Kidney (tissue), 14 donors: ENCODE data around the gene SUV39H2. TPM values are rescaled to one million over a fixed set of nuclear protein-coding genes. Genes with fewer than 3 reads are reported as not detected.
"Not testable (repeated sequence)": the region's sequence is repeated elsewhere in the genome, so short reads cannot be mapped to it uniquely, and the experiment has no call there.

ENCODE experiments used
- DNase-seq, 5 donors: peaks; one replicate each; pipeline ENCODE4 v3.0.0-alpha.2; 2013 to 2020
- FAIRE-seq: peaks from 2 replicates; lab custom pipeline; 2012; peaks lifted over from hg19 to GRCh38; lab: Jason Lieb, UNC
- H3K27ac ChIP-seq, 2 donors: one replicate each; pipeline ENCODE4 v1.7.0; 2013; ENCODE audit warnings: low read depth in 2 of 2, low read length in 2 of 2, inconsistent platforms in 1 of 2
- H3K27me3 ChIP-seq: one replicate; pipeline ENCODE4 v1.7.1; 2013; ENCODE audit warnings: low read length, inconsistent platforms; ENCODE audit not compliant: control insufficient read depth, insufficient read depth
- H3K36me3 ChIP-seq, 3 donors: one replicate each; pipeline versions ENCODE4 v1.7.0 to v1.7.1; 2013; ENCODE audit warnings: low read length in 3 of 3, control low read depth in 1 of 3, inconsistent platforms in 1 of 3; ENCODE audit not compliant: insufficient read depth in 3 of 3, control insufficient read depth in 2 of 3
- H3K4me1 ChIP-seq, 3 donors: one replicate each; pipeline versions ENCODE4 v1.7.0 to v1.7.1; 2013; ENCODE audit warnings: low read length in 3 of 3, inconsistent platforms in 1 of 3, low read depth in 1 of 3; ENCODE audit not compliant: control insufficient read depth in 2 of 3, insufficient read depth in 2 of 3
- H3K4me3 ChIP-seq, 3 donors: one replicate each; pipeline versions ENCODE4 v1.7.0 to v1.8.1; 2013; ENCODE audit warnings: low read length in 3 of 3, control low read depth in 1 of 3, inconsistent platforms in 1 of 3
- H3K9ac ChIP-seq, 3 donors: one replicate each; pipeline versions ENCODE4 v1.7.0 to v1.7.1; 2013; ENCODE audit warnings: low read length in 3 of 3, control low read depth in 1 of 3, inconsistent platforms in 1 of 3
- H3K9me3 ChIP-seq, 3 donors: one replicate each; pipeline versions ENCODE4 v1.7.0 to v1.7.1; 2013; ENCODE audit warnings: low read length in 3 of 3, control low read depth in 1 of 3, inconsistent platforms in 1 of 3; ENCODE audit not compliant: control insufficient read depth in 2 of 3, insufficient read depth in 1 of 3
- CTCF ChIP-seq: IDR thresholded peaks from 3 replicates; pipeline ENCODE4 v1.5.1; 2012; ENCODE audit warnings: mild to moderate bottlenecking, moderate library complexity, borderline replicate concordance; ENCODE audit not compliant: insufficient read depth; ENCODE audit errors: extremely low read depth
- intact Hi-C: fragments of 100-400 bp; cut with DNase I; formaldehyde crosslinking; loops from one replicate; pipeline ENCODE4 v1.11.1; 2022
- polyA plus RNA-seq: library from polyadenylated mRNA; stranded (reverse); fragments of 350-450 nt; fragmentation: Illumina TruSeq; extraction: RNeasy Lipid Tissue Mini Kit (QIAGEN cat#74804); gene quantifications from one replicate; pipeline ENCODE4 v1.2.3, GENCODE V29; 2014; ENCODE audit warnings: low read depth, low replicate concordance; ENCODE audit not compliant: insufficient read depth
- total RNA-seq: library from RNA; stranded (reverse); fragmentation: NEBNext Ultra II Directional; extraction: Animal tissue kit (Norgen Biotek cat#: 25700); gene quantifications from one replicate; pipeline ENCODE4 v1.2.1, GENCODE V29; 2021
- donor health status: control.
- donor health status: control.
- donor health status: control.
- donor health status: control.
- donor health status: control.
- donor health status: DM: yes; HTN: yes; CAD: no.
- donor health status: Normal renal cell carcinoma (clear cell type).

The SUV39H2 gene
- total and polyA plus RNA-seq, 2 donors from 2014 or later, result 3.8 to 5.1 TPM

GRCh38 chr10:14936584-14936983 is 57.9 kb downstream of the SUV39H2 start:
- no peak for TF ChIP-seq CTCF
- H3K27ac ChIP-seq, result no peak overlapping the region
- DNase-seq, result no peak
- no peak overlapping the region for H3K4me3 ChIP-seq
- H3K9me3 ChIP-seq, result no peaks in the 10 kb centered on the region
- H3K27me3 ChIP-seq, result no peaks in the 10 kb centered on the region
- no peak overlapping the region for H3K9ac ChIP-seq
- FAIRE-seq, result no peak
- intact Hi-C loops, result no loop called here
- H3K4me1 ChIP-seq, result no peaks in the 10 kb centered on the region
- H3K36me3 ChIP-seq, result peaks cover 2 to 13% (median 8%) of the 10 kb centered on the region in 3 donors

GRCh38 chr10:14938971-14939370 is 60.3 kb downstream of the SUV39H2 start:
- H3K27me3 ChIP-seq, H3K36me3 ChIP-seq, H3K27ac ChIP-seq, H3K4me3 ChIP-seq, H3K9me3 ChIP-seq, H3K4me1 ChIP-seq, DNase-seq, FAIRE-seq, intact Hi-C loops, H3K9ac ChIP-seq: not testable (repeated sequence)

- H3K9ac ChIP-seq, H3K27ac ChIP-seq, FAIRE-seq, H3K36me3 ChIP-seq, H3K9me3 ChIP-seq, H3K4me1 ChIP-seq, H3K4me3 ChIP-seq, intact Hi-C loops, DNase-seq, H3K27me3 ChIP-seq: not testable (repeated sequence)
Measured at GRCh38 chr10:14942147-14942949, 63.7 kb downstream of the SUV39H2 start.

- H3K9ac ChIP-seq, intact Hi-C loops, H3K4me3 ChIP-seq, H3K9me3 ChIP-seq, H3K27me3 ChIP-seq, H3K27ac ChIP-seq, DNase-seq, H3K4me1 ChIP-seq, FAIRE-seq: not testable (repeated sequence)
- peaks cover 2 to 13% (median 4%) of the 10 kb centered on the region in 3 donors for H3K36me3 ChIP-seq
Measured at GRCh38 chr10:14942950-14943338, 64.3 kb downstream of the SUV39H2 start.

DNA sequence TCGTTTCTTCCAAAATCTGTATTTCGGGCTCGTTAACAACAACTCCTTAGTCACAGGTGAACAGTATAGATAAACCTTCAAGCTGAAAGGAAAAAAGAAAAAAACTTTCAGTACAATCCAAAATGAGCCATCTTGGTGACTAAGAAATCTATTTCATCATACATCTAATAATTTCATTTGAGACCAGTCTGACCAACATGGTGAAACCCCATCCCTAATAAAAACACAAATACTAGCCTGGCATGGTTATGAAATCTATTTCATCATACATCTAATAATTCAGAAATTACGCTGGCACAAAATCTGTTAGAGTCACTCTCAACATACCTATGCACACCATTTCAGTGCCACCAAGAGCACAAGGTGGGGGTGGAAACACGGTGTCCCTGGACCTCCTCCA is 66.4 kb downstream of the SUV39H2 start:
- peaks cover 2 to 18% (median 7%) of the 10 kb centered on the region in 3 donors for H3K36me3 ChIP-seq
- intact Hi-C loops, result no loop called here
- no peak for FAIRE-seq

More for the DNA sequence above, 66.4 kb downstream of the SUV39H2 start:
- no peak for TF ChIP-seq CTCF
- no peak for DNase-seq
- H3K27me3 ChIP-seq, result no peaks in the 10 kb centered on the region
- no peak overlapping the region for H3K27ac ChIP-seq
- H3K9ac ChIP-seq, result no peak overlapping the region
- no peak overlapping the region for H3K4me3 ChIP-seq
- no peaks in the 10 kb centered on the region for H3K4me1 ChIP-seq
- no peaks in the 10 kb centered on the region for H3K9me3 ChIP-seq
